Endothelial cell of umbilical vein (primary cell): ENCODE data around the gene ALOX5AP. TPM values are rescaled to one million over a fixed set of nuclear protein-coding genes. Genes with fewer than 3 reads are reported as not detected.

Experiments used
- BruUV-seq: library from RNA; stranded (reverse); fragments of 400-500 nt; replicated peaks from 2 replicates; lab custom pipeline; 2021; lab: Mats Ljungman, UMichigan
- CTCF ChIA-PET: fragments of 300-600, 350-600 bp; sonication (Branson Sonifier 250); formaldehyde crosslinking; loops from one replicate; lab custom pipeline; 2021; ENCODE audit warnings: antibody characterized with exemption, inconsistent platforms; lab: Charles Lee
- POLR2A ChIA-PET: fragments of 300-600, 350-600 bp; sonication (Branson Sonifier 250); formaldehyde crosslinking; loops from one replicate; lab custom pipeline; 2021; ENCODE audit warnings: antibody characterized with exemption, inconsistent platforms; lab: Charles Lee
- DNase-seq: peaks from one replicate; pipeline ENCODE4 v3.0.0-alpha.2; 2011; ENCODE audit warnings: low read depth, low spot score
- FAIRE-seq: peaks from 2 replicates; lab custom pipeline; 2011; peaks lifted over from hg19 to GRCh38; lab: Jason Lieb, UNC
- H2AFZ ChIP-seq: 2 replicates; pipeline ENCODE4 v1.6.0; 2012; ENCODE audit warnings: low read depth, low read length, control low read depth, inconsistent platforms
- H3K27ac ChIP-seq: 2 replicates; pipeline ENCODE4 v1.5.1; 2011; ENCODE audit warnings: low read depth, mild to moderate bottlenecking, control low read depth, low read length, moderate library complexity; ENCODE audit not compliant: insufficient read depth
- H3K27me3 ChIP-seq, 2 experiments: 2 replicates each; pipeline versions ENCODE4 v1.6.0 to v1.6.1; 2011; ENCODE audit warnings: low read length in 2 of 2, mixed read lengths in 1 of 2; ENCODE audit not compliant: control insufficient read depth in 2 of 2, insufficient read depth in 2 of 2
- H3K36me3 ChIP-seq, 2 experiments: 2 replicates in 1 of 2; 3 replicates in 1 of 2; pipeline ENCODE4 v1.5.1; 2011; ENCODE audit warnings: low read length in 2 of 2, mild to moderate bottlenecking in 1 of 2, moderate library complexity in 1 of 2; ENCODE audit not compliant: control insufficient read depth in 2 of 2, insufficient read depth in 2 of 2; ENCODE audit errors: extremely low read depth in 1 of 2
- H3K4me1 ChIP-seq: 3 replicates; pipeline ENCODE4 v1.5.1; 2011; ENCODE audit warnings: mild to moderate bottlenecking, low read length; ENCODE audit not compliant: control insufficient read depth, insufficient read depth; ENCODE audit errors: extremely low read depth
- H3K4me2 ChIP-seq: 2 replicates; pipeline ENCODE4 v1.6.1; 2011; ENCODE audit warnings: low read length, control low read depth, mixed read lengths; ENCODE audit not compliant: insufficient read depth
- H3K4me3 ChIP-seq, 3 experiments: fragments of 200-600 bp in 1 of 3; sonication (generic), shearing (Covaris generic) in 1 of 3; replicated peaks in 1 of 3; 2 replicates each; pipeline ENCODE4 v1.5.1; 2011 to 2016; ENCODE audit warnings: control low read depth in 3 of 3, low read length in 3 of 3, mild to moderate bottlenecking in 2 of 3, inconsistent platforms in 1 of 3, low read depth in 1 of 3, moderate library complexity in 1 of 3; ENCODE audit not compliant: insufficient read depth in 1 of 3
- H3K79me2 ChIP-seq: 2 replicates; pipeline ENCODE4 v1.6.0; 2012; ENCODE audit warnings: low read length, inconsistent platforms; ENCODE audit not compliant: control insufficient read depth, insufficient read depth
- H3K9ac ChIP-seq: replicated peaks from 2 replicates; pipeline ENCODE3; 2011; ENCODE audit warnings: low read length, control low read depth; ENCODE audit not compliant: insufficient read depth; ENCODE audit errors: extremely low read depth
- H3K9me1 ChIP-seq: replicated peaks from 3 replicates; pipeline ENCODE4 v1.6.0; 2011; ENCODE audit warnings: mild to moderate bottlenecking, low read length; ENCODE audit not compliant: control insufficient read depth, insufficient read depth; ENCODE audit errors: extremely low read depth
- H3K9me3 ChIP-seq: replicated peaks from 2 replicates; pipeline ENCODE4 v1.5.1; 2012; ENCODE audit warnings: low read length, inconsistent platforms; ENCODE audit not compliant: control insufficient read depth, insufficient read depth
- H4K20me1 ChIP-seq: replicated peaks from 2 replicates; pipeline ENCODE3; 2011; ENCODE audit warnings: mild to moderate bottlenecking, low read length; ENCODE audit not compliant: control insufficient read depth, insufficient read depth; ENCODE audit errors: extremely low read depth
- CTCF ChIP-seq, 2 donors: IDR thresholded peaks; 1 replicate in 1 of 2; 2 replicates in 1 of 2; pipeline ENCODE4 v1.5.1; 2011; ENCODE audit warnings: low read length in 2 of 2, mild to moderate bottlenecking in 2 of 2, moderate library complexity in 2 of 2, control low read depth in 1 of 2, inconsistent platforms in 1 of 2, low read depth in 1 of 2; ENCODE audit not compliant: insufficient read depth in 1 of 2; ENCODE audit errors: extremely low read depth in 1 of 2
- EZH2 ChIP-seq: IDR thresholded peaks from 2 replicates; pipeline ENCODE4 v1.6.1; 2012; ENCODE audit warnings: borderline replicate concordance, low read depth, mild to moderate bottlenecking, moderate library complexity, low read length, inconsistent platforms; ENCODE audit not compliant: severe bottlenecking
- FOS ChIP-seq: IDR thresholded peaks from 2 replicates; pipeline ENCODE4 v1.6.1; 2011; ENCODE audit warnings: mild to moderate bottlenecking, low read length, moderate library complexity, borderline replicate concordance; ENCODE audit not compliant: insufficient read depth
- GATA2 ChIP-seq: IDR thresholded peaks from 2 replicates; pipeline ENCODE4 v1.7.0; 2011; ENCODE audit warnings: low read depth, mild to moderate bottlenecking, moderate library complexity, mixed read lengths, low read length; ENCODE audit not compliant: insufficient read length, insufficient read depth
- JUN ChIP-seq: IDR thresholded peaks from 2 replicates; pipeline ENCODE4 v1.6.1; 2011; ENCODE audit warnings: borderline replicate concordance, low read depth; ENCODE audit not compliant: insufficient read length, insufficient read depth
- MAX ChIP-seq: IDR thresholded peaks from 2 replicates; pipeline ENCODE4 v1.6.1; 2011; ENCODE audit not compliant: insufficient read depth, insufficient read length
- MYC ChIP-seq: IDR thresholded peaks from one replicate; pipeline ENCODE4 v1.6.1; 2011; ENCODE audit warnings: mild to moderate bottlenecking, low read depth, low read length
- POLR2A ChIP-seq: IDR thresholded peaks from 2 replicates; pipeline ENCODE4 v1.6.1; 2012; ENCODE audit warnings: low read depth, mild to moderate bottlenecking, control low read depth, low read length
- POLR2AphosphoS5 ChIP-seq: IDR thresholded peaks from 2 replicates; pipeline ENCODE4 v1.6.1; 2012; ENCODE audit warnings: low read depth, mild to moderate bottlenecking, control low read depth, low read length, moderate library complexity; ENCODE audit not compliant: insufficient read depth
- dilution Hi-C: fragments of 300-500 bp; cut with MboI; formaldehyde crosslinking; loops from one replicate; pipeline ENCODE4 v1.15.0; 2019; ENCODE audit warnings: low sequenced_read_pairs; ENCODE audit not compliant: extremely low pct_ligation_motif_present
- intact Hi-C: fragments of 100-400 bp; cut with micrococcal nuclease; formaldehyde crosslinking; loops from one replicate; pipeline ENCODE4 v1.10.0; 2022
- polyA plus RNA-seq, 4 experiments: library from polyadenylated mRNA; depleted of rRNA in 3 of 4; stranded (reverse) in 3 of 4; unstranded in 1 of 4; fragments of >200 nt; gene quantifications; 2 replicates each; pipeline versions ENCODE4 v1.2.1 to v1.2.3, GENCODE V29; 2011 to 2012; ENCODE audit warnings: missing spikeins in 1 of 4
- total RNA-seq: library from RNA; stranded (reverse); gene quantifications from 2 replicates; pipeline ENCODE4 v1.2.3, GENCODE V29; 2021

The ALOX5AP gene
- total and polyA plus RNA-seq, 2 donors (not counting 3 experiments of a cell fraction or from before 2014, with no cell fraction given): 1.8 TPM; not detected in 1

- Histone ChIP-seq H3K79me2 (no peaks in the 10 kb centered on the region), H2AFZ (no peak overlapping the region), H3K4me2 (no peak overlapping the region), H3K9ac (no peak overlapping the region), H3K9me1 (no peaks in the 10 kb centered on the region), H3K27ac (no peak overlapping the region), H3K9me3 (no peaks in the 10 kb centered on the region), H3K4me1 (peaks cover 28% of the 10 kb centered on the region), H4K20me1 (no peaks in the 10 kb centered on the region), H3K36me3 (no peaks in the 10 kb centered on the region), H3K27me3 (no peaks in the 10 kb centered on the region), H3K4me3 (no peak overlapping the region)
- FAIRE-seq (no peak), DNase-seq (no peak)
- TF ChIP-seq GATA2 (no peak), MAX (no peak), FOS (no peak), EZH2 (no peak), POLR2AphosphoS5 (no peak), MYC (no peak)
- no TSS peak for BruUV-seq
- ChIA-PET CTCF (interaction anchor here (1.3 to 4.1 kb wide), 10 partner anchors 8 to 671 kb away, joined by 3 to 32 read pairs (median 10); partner anchors contain the start of gene KATNAL1), POLR2A (no interaction called here)
- intact Hi-C loops (loop anchor here (1.0 to 5.0 kb wide), 7 partner anchors 62 to 671 kb away; partner anchors contain the start of gene USPL1), dilution Hi-C loops (loop anchor here (10.0 kb wide), 1 partner anchor 61 kb away; no protein-coding TSS in a partner anchor)
These were observed 68.4 kb downstream of the ALOX5AP start for GRCh38 chr13:30803749-30804148.

GRCh38 chr13:30804474-30804873, 69.1 kb downstream of the ALOX5AP start:
- no peak overlapping the region for H3K27ac ChIP-seq
- no TSS peak for BruUV-seq
- FAIRE-seq (no peak), DNase-seq (no peak)
- ChIA-PET CTCF (interaction anchor here (0.5 to 4.1 kb wide), 12 partner anchors 9 to 672 kb away, joined by 3 to 32 read pairs (median 7); no protein-coding TSS in a partner anchor), POLR2A (interaction anchor here (1.2 kb wide), 1 partner anchor 66 kb away, joined by 4 read pairs; no protein-coding TSS in a partner anchor)
- H3K4me3 ChIP-seq: no peak overlapping the region
- H3K9me3 ChIP-seq: no peaks in the 10 kb centered on the region
- TF ChIP-seq JUN: no peak
- no peak for TF ChIP-seq CTCF (IDR thresholded peaks at IDR 0.05; ENCODE audit: extremely low read depth in 1 of 2, insufficient read depth in 1 of 2, low read depth in 1 of 2, low read length in 2 of 2)
- no peak for TF ChIP-seq POLR2A
- no peak for TF ChIP-seq FOS
- TF ChIP-seq GATA2: no peak
- no peak for TF ChIP-seq POLR2AphosphoS5
- TF ChIP-seq MAX: no peak
- intact Hi-C loops (loop anchor here (5.0 kb wide), 1 partner anchor 447 kb away; no protein-coding TSS in a partner anchor), dilution Hi-C loops (loop anchor here (10.0 kb wide), 1 partner anchor 60 kb away; no protein-coding TSS in a partner anchor)
- H2AFZ ChIP-seq: no peak overlapping the region
- H3K4me1 ChIP-seq: peaks cover 23% of the 10 kb centered on the region
- no peaks in the 10 kb centered on the region for H4K20me1 ChIP-seq
- H3K4me2 ChIP-seq: no peak overlapping the region
- no peaks in the 10 kb centered on the region for H3K9me1 ChIP-seq
- no peaks in the 10 kb centered on the region for H3K36me3 ChIP-seq
- no peak overlapping the region for H3K9ac ChIP-seq
- no peaks in the 10 kb centered on the region for H3K79me2 ChIP-seq
- no peaks in the 10 kb centered on the region for H3K27me3 ChIP-seq
